Kidney (tissue), 14 donors: Measurements from ENCODE around the gene RNF10. TPM values are rescaled to one million over a fixed set of nuclear protein-coding genes. Genes with fewer than 3 reads are reported as not detected.

Source experiments
- DNase-seq, 5 donors: peaks; one replicate each; pipeline ENCODE4 v3.0.0-alpha.2; 2013 to 2020
- FAIRE-seq: peaks from 2 replicates; lab custom pipeline; 2012; peaks lifted over from hg19 to GRCh38; lab: Jason Lieb, UNC
- H3K27ac ChIP-seq, 2 donors: one replicate each; pipeline ENCODE4 v1.7.0; 2013; ENCODE audit warnings: low read depth in 2 of 2, low read length in 2 of 2, inconsistent platforms in 1 of 2
- H3K27me3 ChIP-seq: one replicate; pipeline ENCODE4 v1.7.1; 2013; ENCODE audit warnings: low read length, inconsistent platforms; ENCODE audit not compliant: control insufficient read depth, insufficient read depth
- H3K36me3 ChIP-seq, 3 donors: one replicate each; pipeline versions ENCODE4 v1.7.0 to v1.7.1; 2013; ENCODE audit warnings: low read length in 3 of 3, control low read depth in 1 of 3, inconsistent platforms in 1 of 3; ENCODE audit not compliant: insufficient read depth in 3 of 3, control insufficient read depth in 2 of 3
- H3K4me1 ChIP-seq, 3 donors: one replicate each; pipeline versions ENCODE4 v1.7.0 to v1.7.1; 2013; ENCODE audit warnings: low read length in 3 of 3, inconsistent platforms in 1 of 3, low read depth in 1 of 3; ENCODE audit not compliant: control insufficient read depth in 2 of 3, insufficient read depth in 2 of 3
- H3K4me3 ChIP-seq, 3 donors: one replicate each; pipeline versions ENCODE4 v1.7.0 to v1.8.1; 2013; ENCODE audit warnings: low read length in 3 of 3, control low read depth in 1 of 3, inconsistent platforms in 1 of 3
- H3K9ac ChIP-seq, 3 donors: one replicate each; pipeline versions ENCODE4 v1.7.0 to v1.7.1; 2013; ENCODE audit warnings: low read length in 3 of 3, control low read depth in 1 of 3, inconsistent platforms in 1 of 3
- H3K9me3 ChIP-seq, 3 donors: one replicate each; pipeline versions ENCODE4 v1.7.0 to v1.7.1; 2013; ENCODE audit warnings: low read length in 3 of 3, control low read depth in 1 of 3, inconsistent platforms in 1 of 3; ENCODE audit not compliant: control insufficient read depth in 2 of 3, insufficient read depth in 1 of 3
- intact Hi-C: fragments of 100-400 bp; cut with DNase I; formaldehyde crosslinking; loops from one replicate; pipeline ENCODE4 v1.11.1; 2022
- polyA plus RNA-seq: library from polyadenylated mRNA; stranded (reverse); fragments of 350-450 nt; fragmentation: Illumina TruSeq; extraction: RNeasy Lipid Tissue Mini Kit (QIAGEN cat#74804); gene quantifications from one replicate; pipeline ENCODE4 v1.2.3, GENCODE V29; 2014; ENCODE audit warnings: low read depth, low replicate concordance; ENCODE audit not compliant: insufficient read depth
- total RNA-seq: library from RNA; stranded (reverse); fragmentation: NEBNext Ultra II Directional; extraction: Animal tissue kit (Norgen Biotek cat#: 25700); gene quantifications from one replicate; pipeline ENCODE4 v1.2.1, GENCODE V29; 2021
- TF ChIP-seq, protein P1 (sequence below): IDR thresholded peaks from 3 replicates; pipeline ENCODE4 v1.5.1; 2012; ENCODE audit warnings: mild to moderate bottlenecking, moderate library complexity, borderline replicate concordance; ENCODE audit not compliant: insufficient read depth; ENCODE audit errors: extremely low read depth
- donor health status: control.
- donor health status: control.
- donor health status: control.
- donor health status: control.
- donor health status: control.
- donor health status: DM: yes; HTN: yes; CAD: no.
- donor health status: Normal renal cell carcinoma (clear cell type).

The RNF10 gene
- total and polyA plus RNA-seq, 2 donors from 2014 or later, result 220 to 229 TPM

- Histone ChIP-seq H3K36me3 (no peaks in the 10 kb centered on the region), H3K27ac (no peak overlapping the region), H3K4me3 (no peak overlapping the region), H3K27me3 (no peaks in the 10 kb centered on the region), H3K9ac (no peak overlapping the region), H3K4me1 (peaks cover 0 to 5% (median 0%) of the 10 kb centered on the region in 3 donors), H3K9me3 (no peaks in the 10 kb centered on the region)
- intact Hi-C loops, result no loop called here
- TF ChIP-seq, protein P1, sequence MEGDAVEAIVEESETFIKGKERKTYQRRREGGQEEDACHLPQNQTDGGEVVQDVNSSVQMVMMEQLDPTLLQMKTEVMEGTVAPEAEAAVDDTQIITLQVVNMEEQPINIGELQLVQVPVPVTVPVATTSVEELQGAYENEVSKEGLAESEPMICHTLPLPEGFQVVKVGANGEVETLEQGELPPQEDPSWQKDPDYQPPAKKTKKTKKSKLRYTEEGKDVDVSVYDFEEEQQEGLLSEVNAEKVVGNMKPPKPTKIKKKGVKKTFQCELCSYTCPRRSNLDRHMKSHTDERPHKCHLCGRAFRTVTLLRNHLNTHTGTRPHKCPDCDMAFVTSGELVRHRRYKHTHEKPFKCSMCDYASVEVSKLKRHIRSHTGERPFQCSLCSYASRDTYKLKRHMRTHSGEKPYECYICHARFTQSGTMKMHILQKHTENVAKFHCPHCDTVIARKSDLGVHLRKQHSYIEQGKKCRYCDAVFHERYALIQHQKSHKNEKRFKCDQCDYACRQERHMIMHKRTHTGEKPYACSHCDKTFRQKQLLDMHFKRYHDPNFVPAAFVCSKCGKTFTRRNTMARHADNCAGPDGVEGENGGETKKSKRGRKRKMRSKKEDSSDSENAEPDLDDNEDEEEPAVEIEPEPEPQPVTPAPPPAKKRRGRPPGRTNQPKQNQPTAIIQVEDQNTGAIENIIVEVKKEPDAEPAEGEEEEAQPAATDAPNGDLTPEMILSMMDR, result no peak
- no peak for DNase-seq
- no peak for FAIRE-seq
Observed at GRCh38 chr12:120490833-120491512, 43.2 kb upstream of the RNF10 start.

DNA sequence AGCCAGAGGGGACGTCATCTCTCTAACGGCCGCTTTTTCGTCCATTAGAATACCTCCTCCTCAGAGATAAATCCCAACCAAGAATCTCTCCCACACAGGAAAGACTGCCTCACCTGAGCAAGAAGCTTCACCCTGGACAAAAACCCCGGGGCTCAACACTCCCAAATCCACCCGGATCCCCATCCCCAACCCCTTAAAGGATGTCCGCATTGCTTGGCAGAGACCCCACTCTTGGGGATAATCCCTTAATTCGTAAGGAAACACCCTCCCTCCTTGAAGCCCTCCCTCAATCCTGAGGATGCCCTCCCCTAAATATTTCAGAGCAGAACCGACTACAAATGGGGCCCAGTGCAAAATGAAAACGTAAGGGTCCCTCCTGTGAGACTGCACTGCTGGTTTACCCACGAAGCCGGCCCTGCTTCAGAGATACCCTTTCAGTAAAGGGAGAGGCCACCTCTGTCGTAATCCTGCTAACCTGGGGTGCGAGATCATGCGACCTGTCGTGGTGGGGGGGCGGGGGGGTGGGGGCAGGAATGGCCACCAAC lies 38.9 kb upstream of the RNF10 start:
- Histone ChIP-seq H3K27ac (no peak overlapping the region), H3K9me3 (no peaks in the 10 kb centered on the region), H3K4me1 (peaks cover 3 to 8% (median 3%) of the 10 kb centered on the region in 3 donors), H3K4me3 (peak overlapping the region; percentile 72 to 87 (median 78)), H3K36me3 (peaks cover 0 to 14% (median 3%) of the 10 kb centered on the region in 3 donors), H3K9ac (peak overlapping the region in 2 of 3 donors; percentile 1 to 62), H3K27me3 (no peaks in the 10 kb centered on the region)
- FAIRE-seq (no peak), DNase-seq (peak in 3 of 5 donors; percentile 33 to 58 (median 37))
- intact Hi-C loops, result no loop called here
- TF ChIP-seq, protein P1, result no peak

DNA sequence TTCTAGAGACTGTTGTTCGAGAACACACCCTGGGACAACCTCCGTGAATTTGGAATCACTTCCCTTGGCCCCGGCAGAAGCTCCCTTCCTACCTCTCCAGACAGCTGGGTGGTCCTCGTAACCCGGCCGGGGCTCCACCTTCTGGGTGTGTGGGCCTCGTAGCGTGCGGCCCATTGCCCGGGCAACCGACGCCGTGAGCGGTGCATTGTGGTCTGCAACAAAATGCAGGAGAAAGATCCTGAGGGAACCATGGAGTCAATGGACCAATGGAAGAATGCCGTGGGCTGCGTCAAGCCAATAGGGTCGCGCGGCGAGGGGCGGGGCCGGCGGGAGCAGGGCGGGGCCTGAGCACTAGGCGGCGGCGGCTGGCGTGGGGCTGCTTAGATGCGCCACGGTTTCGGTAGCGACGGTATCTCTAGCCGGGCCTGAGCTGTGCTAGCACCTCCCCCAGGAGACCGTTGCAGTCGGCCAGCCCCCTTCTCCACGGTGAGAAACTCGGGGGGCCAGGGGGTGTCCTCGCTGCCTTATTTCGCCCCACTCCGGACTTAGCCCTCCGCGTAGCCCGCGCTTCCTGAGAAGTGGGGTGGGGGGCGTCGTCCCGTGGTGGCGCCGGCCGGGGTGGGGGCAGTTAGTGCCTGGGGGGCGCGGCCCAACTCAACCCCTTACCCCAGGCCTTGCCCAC lies 38.3 kb upstream of the RNF10 start, which contains the start of gene DYNLL1:
TSS of gene DYNLL1 (plus strand) at position 383 of the 682 bp plus-strand sequence. CDS start 309 bp downstream, outside the sequence.
- DNase-seq, result peak; percentile 98
- no peak for FAIRE-seq
- Histone ChIP-seq H3K9me3 (no peaks in the 10 kb centered on the region), H3K27me3 (no peaks in the 10 kb centered on the region), H3K4me1 (peaks cover 3 to 8% (median 3%) of the 10 kb centered on the region in 3 donors), H3K27ac (peak within 1 kb of the TSS; percentile 91 to 92), H3K4me3 (peak within 1 kb of the TSS; percentile 78 to 89 (median 87)), H3K9ac (peak within 1 kb of the TSS; percentile 65 to 88 (median 66)), H3K36me3 (peaks cover 0 to 20% (median 3%) of the 10 kb centered on the region in 3 donors)
- intact Hi-C loops, result no loop called here
- TF ChIP-seq, protein P1, result no peak
